Measurements from ENCODE around the gene LPAR4.

Gene LPAR4

GRCh38 chrX:78746496-78746895 lies 1.0 kb upstream of the LPAR4 start:
- H3K4me1 ChIP-seq (ENCODE audit: insufficient read depth, insufficient read length): no peaks in the 10 kb centered on the region
- H3K9ac ChIP-seq (ENCODE audit: insufficient read length, low read depth): no peak overlapping the region
- no peak for DNase-seq (ENCODE audit: low read depth, low spot score)
- no peaks in the 10 kb centered on the region for H3K36me3 ChIP-seq (ENCODE audit: insufficient read depth, insufficient read length, low read length)
- no peaks in the 10 kb centered on the region for H3K27me3 ChIP-seq (ENCODE audit: insufficient read depth, insufficient read length)
- H3K4me3 ChIP-seq (ENCODE audit: insufficient read length, low read depth): no peak overlapping the region
- no peaks in the 10 kb centered on the region for H3K9me3 ChIP-seq (ENCODE audit: insufficient read depth, low read length)
- TF ChIP-seq ZNF274 (IDR thresholded peaks at IDR 0.05; ENCODE audit: low read depth, low read length) (no peak), YY1 (IDR thresholded peaks at IDR 0.05; ENCODE audit: insufficient read depth, insufficient read length) (no peak), SUZ12 (IDR thresholded peaks at IDR 0.05; ENCODE audit: extremely low read depth, insufficient read depth, insufficient read length) (no peak)

- Histone ChIP-seq H3K4me1 (ENCODE audit: insufficient read depth, insufficient read length) (no peaks in the 10 kb centered on the region), H3K27me3 (ENCODE audit: insufficient read depth, insufficient read length) (no peaks in the 10 kb centered on the region), H3K4me3 (ENCODE audit: insufficient read length, low read depth) (peak overlapping the region; percentile 12), H3K9ac (ENCODE audit: insufficient read length, low read depth) (peak overlapping the region; percentile 66), H3K36me3 (ENCODE audit: insufficient read depth, insufficient read length, low read length) (no peaks in the 10 kb centered on the region), H3K9me3 (ENCODE audit: insufficient read depth, low read length) (no peaks in the 10 kb centered on the region)
- TF ChIP-seq ZNF274 (IDR thresholded peaks at IDR 0.05; ENCODE audit: low read depth, low read length) (no peak), YY1 (IDR thresholded peaks at IDR 0.05; ENCODE audit: insufficient read depth, insufficient read length) (no peak), SUZ12 (IDR thresholded peaks at IDR 0.05; ENCODE audit: extremely low read depth, insufficient read depth, insufficient read length) (no peak)
- DNase-seq (ENCODE audit: low read depth, low spot score): no peak
Measured at GRCh38 chrX:78747971-78748370, 451 bp downstream of the LPAR4 start.

GRCh38 chrX:78748846-78749245 lies 1.3 kb downstream of the LPAR4 start:
- H3K27me3 ChIP-seq (ENCODE audit: insufficient read depth, insufficient read length): no peaks in the 10 kb centered on the region
- H3K4me1 ChIP-seq (ENCODE audit: insufficient read depth, insufficient read length): no peaks in the 10 kb centered on the region
- peak overlapping the region; percentile 4 for H3K4me3 ChIP-seq (ENCODE audit: insufficient read length, low read depth)
- DNase-seq (ENCODE audit: low read depth, low spot score): no peak
- H3K9ac ChIP-seq (ENCODE audit: insufficient read length, low read depth): no peak overlapping the region
- no peak for TF ChIP-seq ZNF274 (IDR thresholded peaks at IDR 0.05; ENCODE audit: low read depth, low read length)
- TF ChIP-seq SUZ12 (IDR thresholded peaks at IDR 0.05; ENCODE audit: extremely low read depth, insufficient read depth, insufficient read length): no peak
- no peak for TF ChIP-seq YY1 (IDR thresholded peaks at IDR 0.05; ENCODE audit: insufficient read depth, insufficient read length)
- H3K36me3 ChIP-seq (ENCODE audit: insufficient read depth, insufficient read length, low read length): no peaks in the 10 kb centered on the region
- no peaks in the 10 kb centered on the region for H3K9me3 ChIP-seq (ENCODE audit: insufficient read depth, low read length)

GRCh38 chrX:78753571-78753970 lies 6.1 kb downstream of the LPAR4 start:
- Histone ChIP-seq H3K4me3 (ENCODE audit: insufficient read length, low read depth) (no peak overlapping the region), H3K9ac (ENCODE audit: insufficient read length, low read depth) (no peak overlapping the region), H3K4me1 (ENCODE audit: insufficient read depth, insufficient read length) (no peaks in the 10 kb centered on the region), H3K9me3 (ENCODE audit: insufficient read depth, low read length) (no peaks in the 10 kb centered on the region), H3K27me3 (ENCODE audit: insufficient read depth, insufficient read length) (no peaks in the 10 kb centered on the region), H3K36me3 (ENCODE audit: insufficient read depth, insufficient read length, low read length) (no peaks in the 10 kb centered on the region)
- DNase-seq (ENCODE audit: low read depth, low spot score): no peak
- TF ChIP-seq ZNF274 (IDR thresholded peaks at IDR 0.05; ENCODE audit: low read depth, low read length) (no peak), YY1 (IDR thresholded peaks at IDR 0.05; ENCODE audit: insufficient read depth, insufficient read length) (no peak), SUZ12 (IDR thresholded peaks at IDR 0.05; ENCODE audit: extremely low read depth, insufficient read depth, insufficient read length) (no peak)

GRCh38 chrX:78754917-78755316 lies 7.4 kb downstream of the LPAR4 start:
- H3K9me3 ChIP-seq (ENCODE audit: insufficient read depth, low read length): no peaks in the 10 kb centered on the region
- TF ChIP-seq SUZ12 (IDR thresholded peaks at IDR 0.05; ENCODE audit: extremely low read depth, insufficient read depth, insufficient read length): no peak
- no peak for TF ChIP-seq YY1 (IDR thresholded peaks at IDR 0.05; ENCODE audit: insufficient read depth, insufficient read length)
- TF ChIP-seq ZNF274 (IDR thresholded peaks at IDR 0.05; ENCODE audit: low read depth, low read length): no peak
- no peak for DNase-seq (ENCODE audit: low read depth, low spot score)
- no peaks in the 10 kb centered on the region for H3K27me3 ChIP-seq (ENCODE audit: insufficient read depth, insufficient read length)
- no peak overlapping the region for H3K4me3 ChIP-seq (ENCODE audit: insufficient read length, low read depth)
- no peaks in the 10 kb centered on the region for H3K36me3 ChIP-seq (ENCODE audit: insufficient read depth, insufficient read length, low read length)
- no peak overlapping the region for H3K9ac ChIP-seq (ENCODE audit: insufficient read length, low read depth)
- H3K4me1 ChIP-seq (ENCODE audit: insufficient read depth, insufficient read length): no peaks in the 10 kb centered on the region

- no peak for TF ChIP-seq ZNF274 (IDR thresholded peaks at IDR 0.05; ENCODE audit: low read depth, low read length)
- TF ChIP-seq SUZ12 (IDR thresholded peaks at IDR 0.05; ENCODE audit: extremely low read depth, insufficient read depth, insufficient read length): no peak
- DNase-seq (ENCODE audit: low read depth, low spot score): no peak
Measured at GRCh38 chrX:78759081-78759480, 11.6 kb downstream of the LPAR4 start.

GRCh38 chrX:78769101-78769755 lies 21.7 kb downstream of the LPAR4 start:
- TF ChIP-seq YY1 (IDR thresholded peaks at IDR 0.05; ENCODE audit: insufficient read depth, insufficient read length) (no peak), SUZ12 (IDR thresholded peaks at IDR 0.05; ENCODE audit: extremely low read depth, insufficient read depth, insufficient read length) (no peak), ZNF274 (IDR thresholded peaks at IDR 0.05; ENCODE audit: low read depth, low read length) (no peak)
- Histone ChIP-seq H3K9me3 (ENCODE audit: insufficient read depth, low read length) (no peaks in the 10 kb centered on the region), H3K36me3 (ENCODE audit: insufficient read depth, insufficient read length, low read length) (no peaks in the 10 kb centered on the region), H3K27me3 (ENCODE audit: insufficient read depth, insufficient read length) (no peaks in the 10 kb centered on the region), H3K9ac (ENCODE audit: insufficient read length, low read depth) (no peak overlapping the region), H3K4me1 (ENCODE audit: insufficient read depth, insufficient read length) (no peaks in the 10 kb centered on the region), H3K4me3 (ENCODE audit: insufficient read length, low read depth) (no peak overlapping the region)
- no peak for DNase-seq (ENCODE audit: low read depth, low spot score)

More at GRCh38 chrX:78759081-78759480, 11.6 kb downstream of the LPAR4 start:
- H3K4me3 ChIP-seq (ENCODE audit: insufficient read length, low read depth): no peak overlapping the region
- no peaks in the 10 kb centered on the region for H3K36me3 ChIP-seq (ENCODE audit: insufficient read depth, insufficient read length, low read length)
- H3K27me3 ChIP-seq (ENCODE audit: insufficient read depth, insufficient read length): no peaks in the 10 kb centered on the region
- no peaks in the 10 kb centered on the region for H3K4me1 ChIP-seq (ENCODE audit: insufficient read depth, insufficient read length)
- no peak overlapping the region for H3K9ac ChIP-seq (ENCODE audit: insufficient read length, low read depth)
- H3K9me3 ChIP-seq (ENCODE audit: insufficient read depth, low read length): no peaks in the 10 kb centered on the region
